Measurements from ENCODE around the gene SPPL2C.

DNA sequence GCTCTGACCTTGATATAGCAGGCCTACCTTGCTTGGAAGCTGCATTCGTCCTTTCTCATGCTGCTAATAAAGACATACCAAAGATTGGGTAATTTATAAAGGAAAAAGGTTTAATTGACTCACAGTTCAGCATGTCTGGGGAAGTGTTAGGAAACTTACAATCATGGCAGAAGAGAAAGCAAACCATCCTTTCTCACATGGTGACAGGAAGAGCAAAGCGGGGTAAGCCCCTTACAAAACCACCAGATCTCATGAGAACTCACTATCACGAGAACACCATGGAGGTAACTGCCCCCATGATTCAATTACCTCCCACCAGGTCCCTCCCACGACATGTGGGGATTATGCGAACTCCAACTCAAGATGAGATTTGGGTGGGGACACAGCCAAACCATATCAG, 43.7 kb downstream of the SPPL2C start:
- no peak for TF ChIP-seq EZH2 (IDR thresholded peaks at IDR 0.05; ENCODE audit: borderline replicate concordance, low read depth, low read length, poor library complexity, severe bottlenecking)
- TF ChIP-seq, protein P1, sequence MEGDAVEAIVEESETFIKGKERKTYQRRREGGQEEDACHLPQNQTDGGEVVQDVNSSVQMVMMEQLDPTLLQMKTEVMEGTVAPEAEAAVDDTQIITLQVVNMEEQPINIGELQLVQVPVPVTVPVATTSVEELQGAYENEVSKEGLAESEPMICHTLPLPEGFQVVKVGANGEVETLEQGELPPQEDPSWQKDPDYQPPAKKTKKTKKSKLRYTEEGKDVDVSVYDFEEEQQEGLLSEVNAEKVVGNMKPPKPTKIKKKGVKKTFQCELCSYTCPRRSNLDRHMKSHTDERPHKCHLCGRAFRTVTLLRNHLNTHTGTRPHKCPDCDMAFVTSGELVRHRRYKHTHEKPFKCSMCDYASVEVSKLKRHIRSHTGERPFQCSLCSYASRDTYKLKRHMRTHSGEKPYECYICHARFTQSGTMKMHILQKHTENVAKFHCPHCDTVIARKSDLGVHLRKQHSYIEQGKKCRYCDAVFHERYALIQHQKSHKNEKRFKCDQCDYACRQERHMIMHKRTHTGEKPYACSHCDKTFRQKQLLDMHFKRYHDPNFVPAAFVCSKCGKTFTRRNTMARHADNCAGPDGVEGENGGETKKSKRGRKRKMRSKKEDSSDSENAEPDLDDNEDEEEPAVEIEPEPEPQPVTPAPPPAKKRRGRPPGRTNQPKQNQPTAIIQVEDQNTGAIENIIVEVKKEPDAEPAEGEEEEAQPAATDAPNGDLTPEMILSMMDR (conservative IDR thresholded peaks at IDR 0.05; ENCODE audit: low read depth, low read length) = no peak
